ENCODE measurements around the gene TEAD1. TPM values are rescaled to one million over a fixed set of nuclear protein-coding genes. Genes with fewer than 3 reads are reported as not detected.

Gene TEAD1
- total and polyA plus RNA-seq, 8 donors, result 5.9 to 35.1 (median 22.0) TPM

DNA sequence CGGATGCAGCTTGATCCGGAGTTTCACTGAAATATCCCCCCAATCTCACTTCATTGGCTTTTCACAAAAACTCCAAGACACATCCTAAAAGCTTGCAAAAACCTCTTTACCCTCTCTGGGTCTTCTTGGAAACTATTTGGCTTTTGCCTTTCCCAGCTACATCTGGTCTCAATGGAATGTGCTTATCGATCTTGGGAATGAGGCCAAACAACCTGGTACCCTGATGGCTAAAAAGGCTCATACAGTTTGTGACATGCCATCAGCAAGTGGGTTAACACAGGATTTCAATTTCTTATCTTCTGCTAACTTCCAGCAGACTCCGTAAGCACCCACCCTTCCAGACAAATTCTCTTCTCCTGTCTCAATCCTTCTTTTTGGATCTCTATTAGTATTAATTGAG, 45.9 kb upstream of the TEAD1 start:
- DNase-seq (peak in 2 of 6 donors; percentile 22), ATAC-seq (peak in 1 of 4 donors; percentile 61), FAIRE-seq (no peak)
- H3K27me3 ChIP-seq, result no peaks in the 10 kb centered on the region
- H3K4me3 ChIP-seq, result no peak overlapping the region
- intact Hi-C loops (cut with DNase I), result no loop called here
- no peaks in the 10 kb centered on the region for H3K36me3 ChIP-seq
- 44 to 48% methylated on average over 4 of the region's 4 CpGs for WGBS, 2 donors
- H3K9me3 ChIP-seq, result peaks cover 0 to 5% (median 0%) of the 10 kb centered on the region in 4 donors
- TF ChIP-seq, protein P1, sequence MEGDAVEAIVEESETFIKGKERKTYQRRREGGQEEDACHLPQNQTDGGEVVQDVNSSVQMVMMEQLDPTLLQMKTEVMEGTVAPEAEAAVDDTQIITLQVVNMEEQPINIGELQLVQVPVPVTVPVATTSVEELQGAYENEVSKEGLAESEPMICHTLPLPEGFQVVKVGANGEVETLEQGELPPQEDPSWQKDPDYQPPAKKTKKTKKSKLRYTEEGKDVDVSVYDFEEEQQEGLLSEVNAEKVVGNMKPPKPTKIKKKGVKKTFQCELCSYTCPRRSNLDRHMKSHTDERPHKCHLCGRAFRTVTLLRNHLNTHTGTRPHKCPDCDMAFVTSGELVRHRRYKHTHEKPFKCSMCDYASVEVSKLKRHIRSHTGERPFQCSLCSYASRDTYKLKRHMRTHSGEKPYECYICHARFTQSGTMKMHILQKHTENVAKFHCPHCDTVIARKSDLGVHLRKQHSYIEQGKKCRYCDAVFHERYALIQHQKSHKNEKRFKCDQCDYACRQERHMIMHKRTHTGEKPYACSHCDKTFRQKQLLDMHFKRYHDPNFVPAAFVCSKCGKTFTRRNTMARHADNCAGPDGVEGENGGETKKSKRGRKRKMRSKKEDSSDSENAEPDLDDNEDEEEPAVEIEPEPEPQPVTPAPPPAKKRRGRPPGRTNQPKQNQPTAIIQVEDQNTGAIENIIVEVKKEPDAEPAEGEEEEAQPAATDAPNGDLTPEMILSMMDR (IDR thresholded peaks at IDR 0.05), result no peak
- H3K4me1 ChIP-seq, result no peaks in the 10 kb centered on the region
- H3K27ac ChIP-seq, result no peak overlapping the region

DNA sequence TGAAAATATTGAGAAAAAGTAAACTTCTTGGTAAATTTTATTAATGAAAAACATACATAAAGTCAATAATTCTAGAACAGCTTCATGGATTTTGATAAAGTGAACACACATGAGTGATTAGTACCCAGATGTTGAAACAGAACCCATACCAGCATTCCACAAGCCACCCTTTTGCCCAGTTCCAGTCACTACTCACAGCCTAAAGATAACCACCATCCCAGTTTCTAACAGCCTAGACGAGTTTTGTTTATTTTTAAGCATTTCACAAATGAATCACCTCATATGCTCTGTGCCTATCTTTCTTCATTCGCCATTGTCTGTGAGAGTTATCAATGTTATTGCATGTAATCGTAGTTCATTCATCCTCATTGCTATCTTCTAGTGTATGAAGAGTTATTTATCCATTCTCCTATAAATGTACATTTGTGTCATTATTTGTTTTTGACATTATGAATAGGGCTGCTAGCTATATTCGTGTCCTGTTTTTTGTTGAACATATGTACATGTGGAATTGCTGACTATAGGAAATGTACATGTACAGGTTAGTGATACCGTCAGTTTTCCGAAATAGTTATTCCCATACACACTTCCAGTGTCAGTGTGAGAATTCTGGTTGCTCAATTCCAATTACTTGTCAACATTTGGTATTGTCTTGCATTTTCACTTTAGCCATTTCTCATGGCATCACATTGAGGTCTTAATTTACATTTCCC, 44.5 kb upstream of the TEAD1 start:
- DNase-seq (no peak), FAIRE-seq (no peak)
- WGBS, 2 donors, result 77 to 83% methylated on average over 6 of the region's 6 CpGs

GRCh38 chr11:12631651-12632050, 42.6 kb upstream of the TEAD1 start:
- Histone ChIP-seq H3K27ac (no peak overlapping the region), H3K36me3 (no peaks in the 10 kb centered on the region), H3K4me1 (no peaks in the 10 kb centered on the region), H3K27me3 (no peaks in the 10 kb centered on the region), H3K9me3 (no peaks in the 10 kb centered on the region), H3K4me3 (no peak overlapping the region)
- intact Hi-C loops (cut with DNase I), result no loop called here
- WGBS, 2 donors, result 83 to 85% methylated on average over 4 of the region's 4 CpGs
- DNase-seq, result no peak
- TF ChIP-seq, protein P1 (IDR thresholded peaks at IDR 0.05), result no peak
- no peak for ATAC-seq
- FAIRE-seq, result no peak

More for the DNA sequence above, 44.5 kb upstream of the TEAD1 start:
- Histone ChIP-seq H3K36me3 (no peaks in the 10 kb centered on the region), H3K4me3 (no peak overlapping the region), H3K9me3 (no peaks in the 10 kb centered on the region), H3K27ac (no peak overlapping the region), H3K4me1 (no peaks in the 10 kb centered on the region), H3K27me3 (no peaks in the 10 kb centered on the region)
- intact Hi-C loops (cut with DNase I), result no loop called here
- no peak for ATAC-seq
- TF ChIP-seq, protein P1 (IDR thresholded peaks at IDR 0.05), result no peak

GRCh38 chr11:12634329-12634728, 39.9 kb upstream of the TEAD1 start:
- TF ChIP-seq, protein P1 (IDR thresholded peaks at IDR 0.05), result no peak
- no peak for DNase-seq
- H3K27ac ChIP-seq, result no peak overlapping the region
- FAIRE-seq, result no peak
- ATAC-seq, result no peak
- no peaks in the 10 kb centered on the region for H3K27me3 ChIP-seq
- H3K4me3 ChIP-seq, result no peak overlapping the region
- WGBS, 2 donors, result 91 to 96% methylated on average over 1 of the region's 1 CpG
- no peaks in the 10 kb centered on the region for H3K4me1 ChIP-seq
- H3K36me3 ChIP-seq, result no peaks in the 10 kb centered on the region
- intact Hi-C loops (cut with DNase I), result no loop called here
- no peaks in the 10 kb centered on the region for H3K9me3 ChIP-seq

DNA sequence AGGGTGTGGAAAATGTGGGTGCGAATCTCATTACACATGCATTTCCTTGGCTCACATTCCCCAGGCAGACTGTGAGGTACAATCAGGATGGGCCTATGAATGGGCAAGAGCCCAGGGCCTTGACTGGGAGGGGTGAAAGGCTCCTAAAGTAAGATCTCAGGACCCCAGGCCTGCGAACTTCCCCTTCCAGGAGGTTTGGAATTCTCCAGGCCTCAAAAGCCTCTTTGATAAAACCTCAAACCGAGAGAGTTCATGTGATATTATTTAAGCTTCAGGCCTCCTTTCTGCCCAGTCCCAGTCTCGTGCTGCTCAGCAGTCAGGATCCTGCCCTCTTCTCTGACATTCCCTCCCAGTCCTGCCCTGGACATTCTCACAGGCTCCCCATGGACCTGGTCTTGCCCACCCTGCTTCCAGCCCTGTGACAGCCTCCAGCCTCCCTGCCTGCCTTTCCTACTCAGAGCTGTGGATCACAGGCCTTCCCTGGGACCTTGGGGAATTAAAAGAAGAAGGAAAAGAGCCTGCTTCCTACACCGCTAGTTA, 37.3 kb upstream of the TEAD1 start:
- H3K4me1 ChIP-seq, result no peaks in the 10 kb centered on the region
- no peak overlapping the region for H3K4me3 ChIP-seq
- intact Hi-C loops (cut with DNase I), result no loop called here
- TF ChIP-seq, protein P1 (IDR thresholded peaks at IDR 0.05), result no peak
- H3K36me3 ChIP-seq, result no peaks in the 10 kb centered on the region
- no peak overlapping the region for H3K27ac ChIP-seq
- no peaks in the 10 kb centered on the region for H3K9me3 ChIP-seq
- no peaks in the 10 kb centered on the region for H3K27me3 ChIP-seq
- WGBS, 2 donors, result 68 to 85% methylated on average over 5 of the region's 5 CpGs
- DNase-seq, result no peak
- ATAC-seq, result no peak
- no peak for FAIRE-seq
